ENCODE data around the gene DDX10.
A peak's percentile ranks its signal among the peaks of the same experiment; 100 is the strongest.

Gene DDX10

DNA sequence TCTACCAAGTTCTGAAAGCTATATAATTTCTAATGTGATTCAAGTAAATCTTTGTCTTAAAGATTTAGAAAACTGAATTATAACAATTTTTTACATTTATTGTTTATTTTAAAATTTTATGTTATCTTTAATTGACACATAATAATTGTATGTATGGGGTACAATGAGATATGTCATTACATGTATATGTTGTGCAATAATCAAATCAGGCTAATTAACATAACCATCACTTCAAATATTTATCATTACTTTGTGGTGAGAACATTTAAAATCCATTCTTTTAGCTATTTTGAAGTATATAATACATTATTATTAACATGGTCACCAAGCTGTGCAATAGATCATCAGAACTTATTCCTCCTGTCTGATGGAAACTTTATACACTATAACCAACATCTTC lies 181.1 kb downstream of the DDX10 start:
- Histone ChIP-seq H3K4me1 (ENCODE audit: control insufficient read depth, low read depth, low read length) (no peaks in the 10 kb centered on the region), H3K18ac (ENCODE audit: low read length) (no peak overlapping the region), H3K27ac (ENCODE audit: low read depth, low read length) (no peak overlapping the region), H3K9ac (ENCODE audit: low read length) (no peak overlapping the region), H3K4me3 (ENCODE audit: low read length) (no peak overlapping the region), H3K79me1 (ENCODE audit: low read length) (no peaks in the 10 kb centered on the region), H2BK15ac (replicated peaks; ENCODE audit: low read depth) (no peak overlapping the region), H2BK120ac (ENCODE audit: low read depth, low read length) (no peak overlapping the region), H2AK5ac (ENCODE audit: low read length) (no peak overlapping the region), H3K36me3 (ENCODE audit: control insufficient read depth, insufficient read depth, low read length) (no peaks in the 10 kb centered on the region), H4K8ac (ENCODE audit: low read depth, low read length) (no peak overlapping the region), H3K23ac (ENCODE audit: low read length) (no peak overlapping the region), H2BK5ac (ENCODE audit: low read length) (no peak overlapping the region), H4K5ac (ENCODE audit: low read length) (no peak overlapping the region), H3K27me3 (ENCODE audit: insufficient read depth, low read length, poor library complexity) (no peaks in the 10 kb centered on the region), H3K4me2 (ENCODE audit: low read length) (no peak overlapping the region), H3K79me2 (ENCODE audit: control insufficient read depth, insufficient read depth, low read length) (no peaks in the 10 kb centered on the region), H3K56ac (ENCODE audit: low read length) (no peak overlapping the region), H3K4ac (ENCODE audit: low read depth, low read length) (no peak overlapping the region)
- no peak for DNase-seq

DNA sequence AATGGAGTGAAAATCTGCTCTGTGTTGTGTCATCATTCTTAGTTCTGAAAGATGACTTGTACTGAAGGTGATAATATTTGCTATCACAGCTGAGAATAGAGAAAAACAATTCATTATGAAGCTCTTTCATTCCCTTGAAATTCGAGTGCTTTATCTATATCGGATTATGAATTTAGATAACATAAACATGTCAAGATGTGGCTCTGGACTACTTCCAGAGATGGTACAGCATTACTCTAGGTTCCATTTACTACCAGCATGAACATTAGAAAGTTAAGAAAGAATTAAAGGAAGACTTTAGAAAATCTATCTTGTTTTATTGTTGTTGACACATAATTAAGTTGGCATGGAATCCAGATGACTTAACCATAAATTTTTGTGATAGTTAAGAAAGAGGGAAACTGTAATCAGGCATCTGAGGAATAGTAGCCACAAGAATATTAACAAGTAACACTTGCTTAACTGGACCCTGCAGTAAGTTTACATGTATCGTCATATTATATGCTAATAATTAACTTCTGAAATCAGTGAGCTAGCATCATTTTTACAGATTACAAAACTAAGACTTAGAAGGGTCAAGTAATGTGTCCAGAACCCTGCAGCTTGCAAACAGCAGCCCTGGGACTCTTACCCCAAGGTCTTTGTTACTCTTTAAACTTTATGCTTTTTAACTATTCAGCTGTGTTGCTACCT lies 182.6 kb downstream of the DDX10 start:
- H3K4me3 ChIP-seq (ENCODE audit: low read length) = no peak overlapping the region
- no peak overlapping the region for H3K18ac ChIP-seq (ENCODE audit: low read length)
- H3K27ac ChIP-seq (ENCODE audit: low read depth, low read length) = no peak overlapping the region
- H3K23ac ChIP-seq (ENCODE audit: low read length) = no peak overlapping the region
- no peak overlapping the region for H2BK120ac ChIP-seq (ENCODE audit: low read depth, low read length)
- H3K79me1 ChIP-seq (ENCODE audit: low read length) = no peaks in the 10 kb centered on the region
- H3K4me2 ChIP-seq (ENCODE audit: low read length) = no peak overlapping the region
- no peaks in the 10 kb centered on the region for H3K79me2 ChIP-seq (ENCODE audit: control insufficient read depth, insufficient read depth, low read length)
- H3K27me3 ChIP-seq (ENCODE audit: insufficient read depth, low read length, poor library complexity) = no peaks in the 10 kb centered on the region
- H2BK5ac ChIP-seq (ENCODE audit: low read length) = no peak overlapping the region
- H3K36me3 ChIP-seq (ENCODE audit: control insufficient read depth, insufficient read depth, low read length) = no peaks in the 10 kb centered on the region
- H2BK15ac ChIP-seq (replicated peaks; ENCODE audit: low read depth) = no peak overlapping the region
- no peaks in the 10 kb centered on the region for H3K4me1 ChIP-seq (ENCODE audit: control insufficient read depth, low read depth, low read length)
- H3K56ac ChIP-seq (ENCODE audit: low read length) = no peak overlapping the region
- H2AK5ac ChIP-seq (ENCODE audit: low read length) = no peak overlapping the region
- no peak overlapping the region for H4K5ac ChIP-seq (ENCODE audit: low read length)
- H3K9ac ChIP-seq (ENCODE audit: low read length) = no peak overlapping the region
- H3K4ac ChIP-seq (ENCODE audit: low read depth, low read length) = no peak overlapping the region
- no CpG with 5 or more reads among the region's 3 CpGs for WGBS (ENCODE audit: extremely low coverage, insufficient coverage, low lambda C conversion rate)
- no peak for DNase-seq
- no peak overlapping the region for H4K8ac ChIP-seq (ENCODE audit: low read depth, low read length)

DNA sequence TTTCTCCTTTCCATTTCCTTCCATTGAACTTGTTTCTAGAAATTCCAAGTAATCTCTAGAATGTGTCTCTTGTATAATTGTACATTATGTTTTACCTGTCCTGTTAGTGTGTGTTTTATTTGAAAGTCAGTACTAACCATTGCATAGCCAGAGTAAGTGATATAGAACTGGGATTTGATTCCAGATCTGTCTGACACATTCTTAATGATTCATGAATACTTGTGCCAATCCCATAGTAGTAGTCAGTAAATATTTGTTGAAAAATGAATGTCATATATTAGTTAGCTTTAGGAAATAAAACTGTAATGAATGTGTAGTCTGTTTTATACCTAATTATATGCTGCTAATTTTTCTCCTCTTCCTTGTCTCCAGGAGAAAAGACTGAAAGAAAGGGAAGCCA lies 186.9 kb downstream of the DDX10 start:
- Histone ChIP-seq H3K18ac (ENCODE audit: low read length) (no peak overlapping the region), H2AK5ac (ENCODE audit: low read length) (no peak overlapping the region)

DNA sequence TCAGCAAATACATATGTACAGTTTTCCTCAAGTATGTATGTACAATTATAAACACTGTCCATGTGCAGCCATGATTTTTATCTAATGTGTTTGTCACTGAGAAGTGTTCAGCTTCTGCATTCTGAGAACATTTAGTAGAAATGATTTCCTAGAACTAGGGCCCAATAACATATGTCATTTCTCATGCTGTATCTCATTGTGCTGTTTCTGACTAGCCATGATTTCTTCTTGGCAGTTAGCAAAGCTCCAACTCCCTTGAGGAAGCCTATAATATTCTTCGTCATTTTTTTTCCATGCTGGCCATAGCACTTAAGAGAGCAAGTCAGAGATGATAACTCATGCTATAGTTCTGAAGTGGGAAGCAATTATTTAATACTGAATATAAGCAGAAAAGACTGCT lies 187.8 kb downstream of the DDX10 start:
- Histone ChIP-seq H3K27me3 (ENCODE audit: insufficient read depth, low read length, poor library complexity) (no peaks in the 10 kb centered on the region), H3K23ac (ENCODE audit: low read length) (no peak overlapping the region), H4K5ac (ENCODE audit: low read length) (no peak overlapping the region), H3K79me2 (ENCODE audit: control insufficient read depth, insufficient read depth, low read length) (no peaks in the 10 kb centered on the region), H3K36me3 (ENCODE audit: control insufficient read depth, insufficient read depth, low read length) (no peaks in the 10 kb centered on the region), H3K79me1 (ENCODE audit: low read length) (no peaks in the 10 kb centered on the region), H3K4ac (ENCODE audit: low read depth, low read length) (no peak overlapping the region), H3K9ac (ENCODE audit: low read length) (no peak overlapping the region), H3K4me2 (ENCODE audit: low read length) (no peak overlapping the region), H3K18ac (ENCODE audit: low read length) (no peak overlapping the region), H2BK15ac (replicated peaks; ENCODE audit: low read depth) (no peak overlapping the region), H3K56ac (ENCODE audit: low read length) (no peak overlapping the region), H2BK120ac (ENCODE audit: low read depth, low read length) (no peak overlapping the region), H4K8ac (ENCODE audit: low read depth, low read length) (no peak overlapping the region), H2BK5ac (ENCODE audit: low read length) (no peak overlapping the region), H3K27ac (ENCODE audit: low read depth, low read length) (no peak overlapping the region), H3K4me1 (ENCODE audit: control insufficient read depth, low read depth, low read length) (no peaks in the 10 kb centered on the region), H3K4me3 (ENCODE audit: low read length) (no peak overlapping the region), H2AK5ac (ENCODE audit: low read length) (no peak overlapping the region)
- no peak for DNase-seq
- WGBS (ENCODE audit: extremely low coverage, insufficient coverage, low lambda C conversion rate) = no CpG with 5 or more reads among the region's 1 CpG

More for the DNA sequence above, 186.9 kb downstream of the DDX10 start:
- Histone ChIP-seq H3K79me2 (ENCODE audit: control insufficient read depth, insufficient read depth, low read length) (no peaks in the 10 kb centered on the region), H3K4me1 (ENCODE audit: control insufficient read depth, low read depth, low read length) (no peaks in the 10 kb centered on the region), H3K9ac (ENCODE audit: low read length) (no peak overlapping the region), H2BK5ac (ENCODE audit: low read length) (no peak overlapping the region), H4K5ac (ENCODE audit: low read length) (no peak overlapping the region), H3K4ac (ENCODE audit: low read depth, low read length) (no peak overlapping the region), H2BK120ac (ENCODE audit: low read depth, low read length) (no peak overlapping the region), H3K4me2 (ENCODE audit: low read length) (no peak overlapping the region), H3K27me3 (ENCODE audit: insufficient read depth, low read length, poor library complexity) (no peaks in the 10 kb centered on the region), H3K4me3 (ENCODE audit: low read length) (no peak overlapping the region), H4K8ac (ENCODE audit: low read depth, low read length) (no peak overlapping the region), H3K23ac (ENCODE audit: low read length) (no peak overlapping the region), H2BK15ac (replicated peaks; ENCODE audit: low read depth) (no peak overlapping the region), H3K56ac (ENCODE audit: low read length) (no peak overlapping the region), H3K36me3 (ENCODE audit: control insufficient read depth, insufficient read depth, low read length) (no peaks in the 10 kb centered on the region), H3K79me1 (ENCODE audit: low read length) (no peaks in the 10 kb centered on the region), H3K27ac (ENCODE audit: low read depth, low read length) (no peak overlapping the region)
- no peak for DNase-seq

DNA sequence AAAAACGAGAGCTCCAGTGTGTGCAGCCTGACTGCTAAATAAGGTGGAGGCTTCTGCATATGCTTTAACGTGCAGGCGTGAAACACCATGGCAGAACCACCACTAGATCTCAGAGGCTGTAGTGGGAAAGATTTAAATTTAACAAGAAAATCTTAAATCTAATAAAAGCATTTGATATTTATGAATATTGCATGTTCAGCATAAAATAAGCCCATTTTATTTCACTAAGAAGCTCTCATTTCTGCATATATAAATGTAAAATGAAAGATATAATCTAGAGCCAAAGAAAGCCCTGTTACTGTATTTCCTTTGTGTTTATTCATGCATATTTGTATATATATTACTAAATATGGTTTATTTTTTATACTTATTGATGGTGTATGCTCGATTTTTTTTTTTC lies 188.3 kb downstream of the DDX10 start:
- Histone ChIP-seq H3K4me3 (ENCODE audit: low read length) (no peak overlapping the region), H3K56ac (ENCODE audit: low read length) (no peak overlapping the region), H3K27ac (ENCODE audit: low read depth, low read length) (no peak overlapping the region), H3K4ac (ENCODE audit: low read depth, low read length) (no peak overlapping the region), H3K4me1 (ENCODE audit: control insufficient read depth, low read depth, low read length) (no peaks in the 10 kb centered on the region), H2BK120ac (ENCODE audit: low read depth, low read length) (no peak overlapping the region), H2AK5ac (ENCODE audit: low read length) (no peak overlapping the region), H3K79me2 (ENCODE audit: control insufficient read depth, insufficient read depth, low read length) (no peaks in the 10 kb centered on the region), H3K23ac (ENCODE audit: low read length) (no peak overlapping the region), H2BK5ac (ENCODE audit: low read length) (no peak overlapping the region), H3K18ac (ENCODE audit: low read length) (no peak overlapping the region), H3K27me3 (ENCODE audit: insufficient read depth, low read length, poor library complexity) (no peaks in the 10 kb centered on the region), H3K9ac (ENCODE audit: low read length) (no peak overlapping the region), H3K79me1 (ENCODE audit: low read length) (no peaks in the 10 kb centered on the region), H3K36me3 (ENCODE audit: control insufficient read depth, insufficient read depth, low read length) (no peaks in the 10 kb centered on the region), H3K4me2 (ENCODE audit: low read length) (no peak overlapping the region), H4K5ac (ENCODE audit: low read length) (no peak overlapping the region), H4K8ac (ENCODE audit: low read depth, low read length) (no peak overlapping the region), H2BK15ac (replicated peaks; ENCODE audit: low read depth) (no peak overlapping the region)
- DNase-seq = no peak
- no CpG with 5 or more reads among the region's 4 CpGs for WGBS (ENCODE audit: extremely low coverage, insufficient coverage, low lambda C conversion rate)

DNA sequence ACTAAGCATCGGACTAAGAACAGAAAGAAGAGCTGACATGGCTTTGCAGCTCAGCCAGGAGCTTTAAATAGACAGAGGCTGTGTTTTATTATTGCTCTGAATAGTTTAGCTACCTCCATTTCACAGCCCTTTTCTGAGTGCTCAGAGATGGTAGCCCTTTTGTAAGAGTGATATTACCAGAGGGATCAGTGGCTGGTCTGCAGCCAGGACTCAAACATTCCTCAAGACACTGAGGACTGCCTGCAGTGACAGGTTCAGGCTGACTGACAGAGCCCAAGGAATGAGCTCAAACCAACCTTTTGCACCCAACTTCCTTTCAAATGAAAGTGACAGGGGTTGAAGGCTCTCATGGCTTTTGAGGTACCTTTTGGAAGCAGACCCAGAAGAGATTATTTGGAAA lies 189.0 kb downstream of the DDX10 start:
- no peak overlapping the region for H3K4ac ChIP-seq (ENCODE audit: low read depth, low read length)
- no peak overlapping the region for H3K18ac ChIP-seq (ENCODE audit: low read length)
- no peaks in the 10 kb centered on the region for H3K27me3 ChIP-seq (ENCODE audit: insufficient read depth, low read length, poor library complexity)
- no CpG with 5 or more reads among the region's 1 CpG for WGBS (ENCODE audit: extremely low coverage, insufficient coverage, low lambda C conversion rate)
- DNase-seq = peak; percentile 44
- no peaks in the 10 kb centered on the region for H3K36me3 ChIP-seq (ENCODE audit: control insufficient read depth, insufficient read depth, low read length)
- no peak overlapping the region for H3K9ac ChIP-seq (ENCODE audit: low read length)
- H3K4me1 ChIP-seq (ENCODE audit: control insufficient read depth, low read depth, low read length) = no peaks in the 10 kb centered on the region
- no peak overlapping the region for H2BK5ac ChIP-seq (ENCODE audit: low read length)
- H3K79me1 ChIP-seq (ENCODE audit: low read length) = no peaks in the 10 kb centered on the region
- no peak overlapping the region for H4K8ac ChIP-seq (ENCODE audit: low read depth, low read length)
- H3K4me2 ChIP-seq (ENCODE audit: low read length) = no peak overlapping the region
- H3K79me2 ChIP-seq (ENCODE audit: control insufficient read depth, insufficient read depth, low read length) = no peaks in the 10 kb centered on the region
- H2AK5ac ChIP-seq (ENCODE audit: low read length) = no peak overlapping the region
- H3K23ac ChIP-seq (ENCODE audit: low read length) = no peak overlapping the region
- H3K56ac ChIP-seq (ENCODE audit: low read length) = no peak overlapping the region
- no peak overlapping the region for H2BK15ac ChIP-seq (replicated peaks; ENCODE audit: low read depth)
- no peak overlapping the region for H3K4me3 ChIP-seq (ENCODE audit: low read length)
- H2BK120ac ChIP-seq (ENCODE audit: low read depth, low read length) = no peak overlapping the region
- H4K5ac ChIP-seq (ENCODE audit: low read length) = no peak overlapping the region
- H3K27ac ChIP-seq (ENCODE audit: low read depth, low read length) = no peak overlapping the region

Data from mesendoderm (in vitro differentiated cells).